Esophagus mucosa (tissue), 1 donor: Measurements from ENCODE around the gene DLK1. TPM values are rescaled to one million over a fixed set of nuclear protein-coding genes. Genes with fewer than 3 reads are reported as not detected.

Experiments used
- ATAC-seq: fragments of 200-7000 bp; cut with Tn5 transposase; one replicate; pipeline ENCODE4 v1.9.1; 2020
- total RNA-seq: library from RNA; stranded (reverse); gene quantifications from one replicate; pipeline ENCODE4 v1.2.4, GENCODE V29; 2023
- donor health status: DM: yes; HTN: yes; CAD: no.

The DLK1 gene
- total RNA-seq, 1 donor from 2014 or later: 0.16 TPM

DNA sequence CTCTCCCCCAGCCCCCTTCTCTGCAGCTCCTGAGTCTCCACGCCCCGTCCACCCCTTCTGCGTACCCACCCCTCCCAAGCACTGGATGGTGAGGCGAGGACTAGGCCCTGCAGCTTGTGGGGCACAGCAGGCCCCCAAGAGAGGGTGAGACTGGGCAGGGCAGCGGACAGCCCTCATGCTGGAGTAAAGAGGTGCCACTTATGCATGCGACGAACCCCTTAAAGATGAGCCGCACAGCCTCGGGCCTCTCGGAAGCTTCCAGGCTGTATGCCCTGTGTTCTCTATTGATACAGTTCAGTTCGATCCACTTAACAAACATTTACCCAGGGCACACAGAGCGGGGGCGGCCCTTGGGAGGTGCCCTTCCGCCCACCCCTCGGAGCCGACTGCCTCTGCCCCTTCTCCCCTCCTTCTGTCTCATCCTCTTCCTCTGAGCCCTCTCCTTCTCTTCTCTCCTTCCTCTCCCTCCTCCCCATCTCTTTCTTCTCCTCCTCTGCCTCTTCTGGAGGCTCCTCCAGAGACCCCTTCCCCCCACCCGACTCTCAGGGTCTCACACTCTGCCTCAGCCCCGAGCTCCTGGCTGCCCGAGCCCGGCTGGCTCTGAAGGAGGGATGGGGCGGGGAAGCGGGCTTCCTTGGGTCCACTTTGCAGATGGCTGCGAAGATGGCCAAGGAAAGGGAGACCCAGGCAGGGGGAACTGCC lies 32.7 kb upstream of the DLK1 start:
- ATAC-seq: no peak

DNA sequence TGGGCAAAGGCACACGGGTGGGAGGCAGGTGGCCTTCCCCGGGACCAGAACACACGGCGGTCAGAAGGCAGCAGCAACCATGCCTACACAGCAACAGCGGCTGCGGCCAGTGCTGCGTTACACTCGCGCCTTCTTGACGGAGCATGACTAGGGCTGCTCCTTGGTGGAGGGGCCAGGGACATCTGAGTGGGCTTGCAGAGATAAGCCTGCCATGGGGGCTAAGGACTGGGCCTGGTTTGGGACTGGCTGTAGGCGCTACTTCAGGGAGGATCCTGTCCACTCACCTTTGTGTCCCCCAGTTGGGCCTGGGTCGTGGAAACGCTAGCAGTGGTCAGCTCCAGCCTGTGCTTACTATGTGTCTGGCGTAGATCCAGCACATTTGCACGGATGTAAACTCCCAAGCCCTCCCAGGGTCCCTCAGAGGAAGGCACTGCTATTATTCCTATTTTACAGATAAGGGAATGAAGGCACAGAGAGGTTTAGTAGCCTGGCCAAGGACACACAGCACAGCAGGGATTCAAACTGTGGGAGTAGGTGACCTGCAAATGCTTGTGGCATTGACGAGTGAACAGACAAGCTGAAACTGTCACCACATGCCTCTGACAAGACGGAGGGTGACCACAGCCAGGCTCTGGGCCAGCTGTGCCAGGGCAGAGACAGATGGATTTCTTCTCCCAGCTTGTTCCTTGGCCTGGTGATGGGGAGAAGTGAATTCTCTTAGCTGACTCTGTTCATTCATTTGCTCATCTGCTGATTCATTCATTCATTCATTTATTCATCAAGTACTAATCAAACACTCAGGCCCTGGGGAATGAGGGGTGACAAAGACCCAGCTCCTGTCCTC lies 31.9 kb upstream of the DLK1 start:
- ATAC-seq: no peak

DNA sequence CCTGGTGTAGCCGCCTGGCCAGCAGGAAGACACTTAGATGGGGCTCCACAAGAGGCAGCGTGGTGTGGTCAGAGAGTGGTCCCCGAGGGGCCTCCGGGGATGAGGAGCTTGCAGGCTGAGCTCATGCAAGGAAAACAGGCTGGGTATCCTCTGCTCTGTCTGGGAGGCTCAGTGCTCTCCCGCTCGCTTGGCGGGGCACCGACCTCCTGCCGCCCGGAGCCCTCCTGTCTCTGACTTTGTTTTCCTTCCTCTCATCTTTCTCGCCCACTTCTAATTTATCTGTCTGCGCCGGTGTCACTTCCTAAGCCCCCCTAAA lies 31.3 kb upstream of the DLK1 start:
- no peak for ATAC-seq

- ATAC-seq: no peak
Measured at GRCh38 chr14:100696008-100696407, 30.7 kb upstream of the DLK1 start.

DNA sequence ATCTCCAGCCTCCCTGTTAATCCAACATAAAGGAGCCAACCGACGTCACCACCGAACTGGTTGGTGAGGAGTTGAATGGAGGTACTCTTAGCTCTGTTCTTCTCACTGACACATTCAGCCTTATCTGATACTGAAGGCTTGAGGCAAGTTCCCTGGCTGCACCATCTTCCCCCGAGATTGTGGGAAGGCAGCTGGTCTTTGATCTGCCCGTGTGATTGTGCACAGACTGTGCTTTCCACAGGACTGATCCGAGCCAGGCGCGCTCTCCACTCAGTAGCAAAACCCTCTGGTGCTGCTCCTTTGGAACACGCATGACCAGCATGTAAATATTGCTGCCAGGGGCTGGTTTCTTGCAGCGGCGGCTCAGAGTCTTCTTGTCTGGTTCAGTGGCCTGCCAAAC lies 30.1 kb upstream of the DLK1 start:
- ATAC-seq: no peak

DNA sequence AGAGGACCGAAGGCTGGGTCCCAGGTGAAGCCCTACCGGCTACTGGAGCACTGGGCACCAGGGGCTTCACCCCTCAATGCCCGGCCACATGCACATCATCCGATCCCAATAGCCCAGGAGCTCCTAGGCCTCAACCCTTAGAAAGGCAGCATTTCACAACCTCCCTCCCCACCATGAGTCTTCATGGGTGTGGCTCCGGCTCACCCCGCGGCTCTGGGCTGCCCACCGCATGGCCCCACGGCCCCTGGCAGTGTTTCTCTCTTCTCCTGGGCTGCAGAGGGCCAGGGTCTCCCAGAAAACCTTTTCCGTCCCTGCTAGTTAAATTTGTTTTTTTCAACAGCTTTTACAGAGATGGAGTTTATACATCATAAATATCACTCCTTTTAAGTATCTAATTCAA lies 28.6 kb upstream of the DLK1 start:
- ATAC-seq: no peak

DNA sequence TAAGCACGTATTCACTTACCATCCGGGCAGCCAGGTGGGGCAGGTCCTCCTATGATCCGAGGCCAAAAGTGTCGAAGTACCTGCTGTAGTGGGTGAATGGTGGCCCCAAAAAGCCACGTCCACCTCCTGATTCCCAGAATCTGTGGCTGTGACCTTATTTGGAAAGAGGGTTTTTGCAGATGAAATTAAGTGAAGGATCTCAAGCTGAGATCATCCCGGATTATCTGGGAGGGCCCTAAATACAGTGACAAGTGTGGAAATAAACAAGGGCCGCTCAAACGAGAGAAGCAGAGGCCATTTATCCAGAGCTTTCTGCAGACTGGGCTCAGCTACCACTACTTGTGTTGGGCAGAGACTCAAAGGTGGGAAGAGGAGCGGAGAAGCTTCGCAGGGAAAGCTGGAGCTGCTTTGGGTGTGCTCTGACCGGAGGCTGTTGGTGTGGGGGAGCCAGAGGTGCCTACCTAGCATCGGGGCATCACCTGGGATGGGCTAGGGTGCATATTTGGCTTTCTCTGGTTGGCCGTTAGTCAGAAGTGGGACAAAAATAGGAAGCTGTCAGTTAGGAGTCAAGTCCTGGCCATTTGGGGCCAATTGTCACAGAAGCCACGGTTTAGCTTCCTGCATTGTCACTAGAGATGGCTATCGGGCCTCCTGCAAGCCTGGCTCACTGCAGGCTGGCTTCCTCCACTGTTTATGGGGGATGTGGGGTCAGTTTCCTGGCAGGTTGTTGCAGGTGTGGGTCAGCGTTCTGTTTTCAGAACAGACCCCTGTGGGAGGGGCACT lies 27.8 kb upstream of the DLK1 start:
- ATAC-seq: no peak

- ATAC-seq: no peak
Measured at GRCh38 chr14:100701314-100701713, 25.4 kb upstream of the DLK1 start.

DNA sequence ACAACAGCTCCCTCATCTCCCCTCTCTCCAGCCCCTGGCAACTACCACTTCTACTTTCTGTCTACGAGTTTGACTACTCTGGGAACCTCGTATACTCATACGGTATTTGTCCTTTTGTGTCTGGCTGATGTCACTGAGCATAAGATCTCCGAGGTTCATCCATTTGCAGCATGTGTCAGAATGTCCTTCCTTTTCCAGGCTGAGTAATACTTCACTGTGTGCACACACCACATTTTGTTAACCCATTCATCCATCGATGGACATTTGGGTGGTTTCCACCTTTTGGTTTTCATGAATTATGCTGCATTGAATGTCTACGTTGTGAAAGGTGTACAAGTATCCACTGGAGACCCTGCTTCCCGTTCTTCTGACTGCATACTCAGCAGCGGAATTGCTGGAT lies 24.1 kb upstream of the DLK1 start:
- ATAC-seq: no peak

GRCh38 chr14:100703386-100704220 lies 23.1 kb upstream of the DLK1 start:
- ATAC-seq: peak; percentile 66

DNA sequence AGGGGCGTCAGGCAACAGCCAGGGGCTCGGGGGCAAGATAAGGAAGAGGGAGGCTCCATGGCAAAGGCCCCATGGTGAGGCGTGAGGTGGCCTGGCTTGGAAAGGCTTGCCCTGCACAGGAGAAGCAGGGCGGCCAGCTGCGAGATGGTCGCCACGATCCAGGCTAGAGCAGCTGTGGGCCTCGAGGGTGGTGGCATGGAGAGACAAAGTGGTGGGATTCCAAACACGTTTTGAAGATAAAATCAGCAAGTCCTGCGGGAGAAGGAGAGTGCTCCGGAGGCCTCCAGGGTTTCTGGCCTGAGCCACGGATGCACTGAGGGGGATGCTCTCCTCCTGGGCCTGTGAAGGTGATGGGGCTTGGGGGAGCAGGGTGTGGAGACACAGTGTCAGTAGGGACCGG lies 20.5 kb upstream of the DLK1 start:
- no peak for ATAC-seq

DNA sequence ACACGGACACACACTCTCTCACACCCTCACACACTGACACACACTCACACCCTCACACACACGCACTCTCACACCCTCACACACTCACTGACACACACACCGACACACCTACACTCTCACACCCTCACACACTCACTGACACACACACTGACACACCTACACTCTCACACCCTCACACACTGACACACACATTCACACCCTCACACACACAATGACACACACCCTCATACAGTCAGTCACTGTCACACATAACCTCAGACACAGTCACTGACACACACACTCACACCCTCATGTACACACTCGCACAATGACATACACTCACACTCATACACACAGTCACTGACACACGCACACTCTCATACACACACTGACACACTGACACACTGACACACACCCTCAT lies 19.8 kb upstream of the DLK1 start:
- ATAC-seq: no peak

DNA sequence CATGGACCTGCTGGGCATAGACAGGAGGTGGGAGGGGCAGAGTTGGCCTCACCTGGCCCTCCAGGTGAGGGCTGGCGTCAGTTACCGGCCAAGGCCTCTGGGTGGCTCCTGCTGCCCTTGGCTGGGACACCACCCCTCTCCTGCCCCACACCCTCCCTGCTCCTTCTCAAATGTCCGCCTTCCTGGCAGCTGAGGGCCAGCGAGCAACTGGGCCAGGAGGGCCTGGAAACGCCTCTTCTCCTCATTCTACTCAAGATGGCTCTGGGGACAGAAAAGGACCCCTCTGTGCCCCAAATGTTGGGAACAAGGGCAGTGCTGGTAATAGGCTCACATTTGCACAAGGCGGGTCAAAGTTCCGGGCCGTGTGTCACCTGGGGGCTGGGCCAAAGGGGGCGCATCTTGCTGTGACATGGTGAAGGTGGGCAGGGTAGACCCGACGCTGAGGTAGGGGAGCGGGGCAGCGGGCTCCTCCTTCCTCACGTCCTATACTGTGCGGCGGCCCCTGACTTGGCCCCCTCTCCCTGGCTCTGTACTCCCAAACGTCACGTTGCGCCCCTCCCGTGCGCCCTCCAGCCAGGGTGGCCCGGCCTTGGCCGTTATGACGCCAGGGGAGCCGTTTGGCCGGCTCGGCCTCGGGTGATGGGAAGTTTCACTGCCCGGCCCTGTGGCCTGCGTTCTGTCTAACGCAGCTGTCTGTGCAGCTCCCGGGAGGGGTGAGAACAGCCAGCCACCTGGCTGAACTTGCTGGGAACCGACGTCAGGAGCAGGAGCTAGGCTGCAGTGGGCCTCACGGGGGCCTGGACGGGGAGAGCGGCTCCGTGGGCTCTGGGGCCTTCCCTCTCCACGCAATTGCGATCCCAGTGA lies 18.0 kb upstream of the DLK1 start:
- ATAC-seq: peak; percentile 31

- ATAC-seq: no peak
Measured at GRCh38 chr14:100709289-100710284, 17.1 kb upstream of the DLK1 start.

GRCh38 chr14:100710391-100710790 lies 16.3 kb upstream of the DLK1 start:
- no peak for ATAC-seq

DNA sequence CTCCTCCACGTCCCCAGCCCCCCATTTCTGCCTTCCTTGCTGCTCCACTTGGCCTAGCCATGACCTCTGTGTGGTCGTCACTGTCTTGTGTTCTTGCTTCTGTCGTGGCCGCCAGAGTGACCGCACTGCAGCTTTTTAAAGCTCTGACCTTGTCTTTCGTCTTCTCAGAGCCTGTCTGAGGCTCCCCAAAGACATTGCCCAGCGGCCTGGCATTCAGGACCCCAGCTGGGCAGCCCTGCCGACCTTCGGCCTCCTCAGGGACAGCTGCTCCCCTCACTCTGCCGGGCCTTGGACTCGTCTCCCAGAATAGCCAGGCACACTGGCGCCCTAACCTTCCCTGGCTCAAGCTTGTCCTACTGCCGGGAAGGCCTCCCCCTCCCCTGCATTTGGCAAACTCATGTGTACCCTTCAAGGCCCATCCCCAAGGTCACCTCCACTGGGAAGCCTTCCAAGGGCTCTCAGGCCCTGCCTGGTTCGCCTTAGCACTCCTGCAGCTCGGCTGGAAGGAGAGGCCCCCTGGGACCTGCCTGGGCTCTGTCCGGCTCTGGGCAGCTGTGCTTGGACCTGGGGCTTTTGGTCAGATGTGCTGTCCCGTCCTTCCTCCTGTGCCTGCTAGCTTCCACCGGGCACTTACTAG lies 15.7 kb upstream of the DLK1 start:
- no peak for ATAC-seq

DNA sequence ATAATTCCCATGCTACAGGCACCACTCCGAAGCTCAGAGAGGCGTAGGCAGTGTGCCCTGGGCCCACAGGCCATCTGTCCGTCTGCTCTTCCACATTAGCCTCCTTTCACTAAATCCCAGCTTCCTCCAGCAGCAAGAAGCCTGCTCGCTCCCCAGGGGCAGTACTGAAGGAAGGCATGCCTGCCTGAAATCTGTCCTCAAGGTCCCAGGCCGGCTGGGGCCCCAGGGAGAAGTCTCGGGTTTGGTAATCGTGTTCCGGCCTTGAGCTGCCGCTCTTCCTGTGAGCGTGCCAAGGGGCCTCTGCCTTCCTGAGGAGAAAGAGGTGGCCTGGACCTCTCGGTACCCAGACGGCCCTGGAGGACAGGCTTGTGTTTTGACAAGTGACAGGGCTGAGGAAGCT lies 15.2 kb upstream of the DLK1 start:
- ATAC-seq: no peak

- peak; percentile 42 for ATAC-seq
Measured at GRCh38 chr14:100712490-100712889, 14.2 kb upstream of the DLK1 start.

- no peak for ATAC-seq
Measured at GRCh38 chr14:100713705-100714104, 13.0 kb upstream of the DLK1 start.
